Gastroesophageal sphincter (tissue), 3 donors: ENCODE data around the gene ASPG.

Source experiments
- CTCF ChIP-seq, 4 experiments: fragments of 200-600 bp in 2 of 4; fragments of 450-650 bp in 2 of 4; sonication (generic) in 1 of 4; IDR thresholded peaks; one replicate each; pipeline ENCODE4 v1.5.1; 2017 to 2019; ENCODE audit warnings: antibody characterized with exemption in 4 of 4, mild to moderate bottlenecking in 2 of 4, moderate library complexity in 2 of 4
- POLR2A ChIP-seq, 2 donors: fragments of 450-650 bp; IDR thresholded peaks; one replicate each; pipeline ENCODE4 v1.6.1; 2017; ENCODE audit warnings: antibody characterized with exemption in 2 of 2, mild to moderate bottlenecking in 2 of 2, moderate library complexity in 1 of 2

DNA sequence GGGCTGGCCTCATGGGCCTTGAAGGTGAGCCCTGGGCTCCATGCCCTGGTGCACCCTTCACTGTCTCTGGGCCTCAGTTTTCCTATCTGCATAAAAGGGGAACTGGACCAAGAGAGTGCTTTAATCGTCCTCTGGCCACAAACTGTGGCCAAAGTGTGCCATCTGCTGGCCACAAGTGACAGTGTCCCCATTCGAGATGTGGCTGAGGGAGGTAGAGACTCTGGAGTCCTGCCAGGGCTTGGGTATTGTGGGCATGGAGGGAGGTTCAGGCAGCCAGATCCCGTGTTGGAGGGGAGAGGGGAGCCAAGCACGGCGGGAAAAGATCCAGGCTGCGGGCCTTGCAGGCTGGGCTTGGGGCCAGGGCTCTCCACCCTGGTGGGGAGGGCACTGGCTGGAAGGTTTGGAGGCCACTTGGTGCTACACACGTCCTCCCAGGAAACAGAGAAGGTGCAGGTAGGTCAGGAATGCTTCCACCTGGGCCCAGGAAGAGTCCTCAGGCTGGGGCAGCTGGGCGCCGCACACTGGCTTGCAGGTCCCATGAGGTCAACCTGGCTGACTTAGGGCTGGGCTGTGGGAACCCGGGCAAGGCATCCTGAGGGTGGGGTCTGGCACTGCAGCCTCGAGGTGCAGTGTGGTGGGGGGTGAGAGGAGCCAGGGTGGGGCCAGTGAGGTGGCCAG is 45.6 kb downstream of the ASPG start:
- TF ChIP-seq CTCF (IDR thresholded peaks at IDR 0.05), result peak in 2 of 4 experiments; percentile 9 to 44
- TF ChIP-seq POLR2A (IDR thresholded peaks at IDR 0.05), result no peak
